ENCODE measurements around the gene GLB1L.

GLB1L gene

GRCh38 chr2:219221957-219222518, 23.2 kb downstream of the GLB1L start:
- TF ChIP-seq, protein P1, sequence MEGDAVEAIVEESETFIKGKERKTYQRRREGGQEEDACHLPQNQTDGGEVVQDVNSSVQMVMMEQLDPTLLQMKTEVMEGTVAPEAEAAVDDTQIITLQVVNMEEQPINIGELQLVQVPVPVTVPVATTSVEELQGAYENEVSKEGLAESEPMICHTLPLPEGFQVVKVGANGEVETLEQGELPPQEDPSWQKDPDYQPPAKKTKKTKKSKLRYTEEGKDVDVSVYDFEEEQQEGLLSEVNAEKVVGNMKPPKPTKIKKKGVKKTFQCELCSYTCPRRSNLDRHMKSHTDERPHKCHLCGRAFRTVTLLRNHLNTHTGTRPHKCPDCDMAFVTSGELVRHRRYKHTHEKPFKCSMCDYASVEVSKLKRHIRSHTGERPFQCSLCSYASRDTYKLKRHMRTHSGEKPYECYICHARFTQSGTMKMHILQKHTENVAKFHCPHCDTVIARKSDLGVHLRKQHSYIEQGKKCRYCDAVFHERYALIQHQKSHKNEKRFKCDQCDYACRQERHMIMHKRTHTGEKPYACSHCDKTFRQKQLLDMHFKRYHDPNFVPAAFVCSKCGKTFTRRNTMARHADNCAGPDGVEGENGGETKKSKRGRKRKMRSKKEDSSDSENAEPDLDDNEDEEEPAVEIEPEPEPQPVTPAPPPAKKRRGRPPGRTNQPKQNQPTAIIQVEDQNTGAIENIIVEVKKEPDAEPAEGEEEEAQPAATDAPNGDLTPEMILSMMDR (IDR thresholded peaks at IDR 0.05; ENCODE audit: borderline replicate concordance, control extremely low read depth, extremely low read depth, insufficient read depth, missing control alignments), result no peak
- in situ Hi-C loops (cut with MboI; ENCODE audit: low sequenced_read_pairs, unreplicated experiment), result no loop called here
- DNase-seq (ENCODE audit: low spot score), result no peak

DNA sequence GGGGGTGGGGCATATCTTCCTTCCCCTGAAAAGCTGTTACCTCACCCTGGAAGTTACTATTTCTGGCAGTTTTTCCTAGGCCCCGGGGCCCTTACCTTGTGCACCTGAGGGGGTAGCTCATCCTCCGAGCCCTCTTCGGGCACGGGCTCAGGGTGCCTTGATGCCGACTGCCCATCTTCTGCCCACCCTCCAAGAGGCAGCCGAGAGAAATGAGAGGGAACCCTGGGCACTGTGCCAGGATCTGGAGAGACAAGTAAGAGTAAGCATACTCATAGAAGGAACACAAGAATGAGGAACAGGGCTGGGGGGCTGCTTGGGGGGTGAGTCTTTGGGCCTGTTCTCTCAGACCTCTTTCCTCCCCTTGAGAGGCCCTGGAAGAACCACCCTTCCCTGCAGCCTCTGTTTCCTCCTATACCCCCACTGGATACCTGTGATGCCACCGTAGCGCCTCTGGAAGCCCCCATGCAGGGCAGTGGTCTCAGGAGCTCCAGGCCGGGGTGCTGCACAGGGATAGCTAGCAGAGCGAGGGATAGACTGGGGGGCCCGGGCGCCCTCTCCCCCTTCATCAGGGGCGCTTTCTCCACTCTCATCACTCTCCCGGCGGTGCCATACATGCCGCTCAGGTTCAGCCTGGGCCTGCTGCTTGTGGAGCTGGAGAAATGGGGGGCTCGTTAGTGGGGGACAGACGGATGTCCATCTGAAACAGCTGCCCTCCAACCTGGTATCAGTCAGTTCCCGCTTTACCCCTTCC, 24.4 kb downstream of the GLB1L start:
- in situ Hi-C loops (cut with MboI; ENCODE audit: low sequenced_read_pairs, unreplicated experiment), result no loop called here
- TF ChIP-seq, protein P1 (IDR thresholded peaks at IDR 0.05; ENCODE audit: borderline replicate concordance, control extremely low read depth, extremely low read depth, insufficient read depth, missing control alignments), result no peak
- DNase-seq (ENCODE audit: low spot score), result no peak

DNA sequence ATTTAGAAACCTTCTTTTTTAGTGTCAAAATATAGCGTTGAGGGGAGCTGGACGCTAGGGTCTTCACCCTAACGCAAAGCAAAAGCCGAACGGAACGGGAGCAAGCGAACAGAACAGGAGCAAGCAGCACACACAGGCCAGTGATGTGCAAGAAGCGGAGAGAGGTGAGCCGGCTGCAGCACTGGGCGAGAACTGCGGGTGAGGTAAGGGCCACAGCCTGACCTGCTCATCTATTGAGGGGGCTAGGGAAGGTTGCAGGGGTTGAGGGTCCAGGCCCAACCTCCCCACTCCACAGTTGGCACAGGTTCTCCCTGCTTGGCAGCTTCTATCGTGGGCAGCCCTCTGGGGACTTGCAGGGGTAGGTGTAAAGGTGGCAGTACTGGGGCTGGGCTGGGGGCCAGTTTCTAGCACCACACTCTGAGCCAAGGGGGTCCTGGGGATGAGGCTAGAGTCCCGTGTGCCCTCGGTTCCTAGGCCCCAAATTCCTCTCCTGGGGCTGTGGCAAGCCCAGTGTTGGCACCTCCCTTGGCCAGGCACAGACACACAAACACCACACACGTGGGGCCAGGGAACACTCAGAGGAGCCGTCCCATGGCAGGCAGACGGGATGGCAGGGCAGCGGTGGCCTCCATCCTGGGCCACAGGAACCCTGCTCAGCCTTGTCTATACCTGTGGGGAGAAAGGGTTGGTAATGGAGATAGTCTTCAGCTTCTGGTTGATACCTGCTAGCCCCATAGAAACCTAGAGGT, 25.3 kb downstream of the GLB1L start:
- in situ Hi-C loops (cut with MboI; ENCODE audit: low sequenced_read_pairs, unreplicated experiment), result no loop called here
- TF ChIP-seq, protein P1 (IDR thresholded peaks at IDR 0.05; ENCODE audit: borderline replicate concordance, control extremely low read depth, extremely low read depth, insufficient read depth, missing control alignments), result no peak
- DNase-seq (ENCODE audit: low spot score), result no peak

DNA sequence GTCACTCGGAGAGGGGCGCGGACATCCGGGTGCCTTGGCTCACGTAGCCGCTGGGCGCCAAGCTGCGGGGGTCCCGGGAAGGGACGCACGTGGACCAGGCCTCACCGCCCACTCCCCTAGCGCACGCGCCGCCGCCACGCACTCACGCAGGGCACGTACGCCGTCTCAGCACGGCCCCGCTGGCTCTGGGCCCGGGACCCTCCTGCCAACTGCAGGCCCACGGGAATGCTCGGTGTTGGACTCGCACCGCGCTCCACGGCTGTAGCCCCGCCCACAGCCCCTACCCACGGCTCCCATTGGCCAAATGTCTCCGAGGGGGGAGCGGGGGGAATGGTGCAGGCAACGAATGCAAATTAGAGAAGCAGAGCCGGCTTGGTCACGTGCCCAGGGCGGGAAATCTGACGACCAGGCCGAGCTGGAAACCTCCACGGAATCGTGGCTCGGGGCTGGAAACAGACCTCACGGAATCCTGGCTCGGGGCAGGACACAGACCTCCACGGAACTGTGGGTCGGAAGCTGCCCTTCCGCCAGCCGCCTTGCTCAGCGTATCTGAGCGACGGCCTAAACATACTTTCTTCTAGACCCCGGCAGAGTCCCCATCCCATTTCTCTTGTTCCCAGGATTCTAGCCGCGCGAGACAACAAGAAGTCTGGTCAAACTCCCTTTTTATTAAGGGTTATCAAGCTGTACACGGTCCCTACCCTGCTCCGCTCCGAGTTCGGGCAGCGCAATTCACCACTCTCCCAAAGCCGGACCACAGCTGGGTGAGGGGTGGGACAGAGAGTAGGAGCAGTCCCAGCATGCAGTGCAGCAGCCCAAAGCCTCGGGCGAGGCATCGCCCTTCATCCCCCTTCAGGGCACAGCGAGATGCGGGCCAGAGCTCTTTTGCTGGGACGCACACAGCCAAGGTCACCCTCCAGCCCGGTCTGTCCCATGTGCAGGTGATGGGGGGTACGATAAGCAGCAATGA, 26.2 kb downstream of the GLB1L start, which contains the start of gene ABCB6:
TSS of gene ABCB6 (minus strand) at position 227 of the 970 bp plus-strand sequence. CDS start 285 bp downstream, outside the sequence.
- DNase-seq (ENCODE audit: low spot score), result peak; percentile 96
- TF ChIP-seq, protein P1 (IDR thresholded peaks at IDR 0.05; ENCODE audit: borderline replicate concordance, control extremely low read depth, extremely low read depth, insufficient read depth, missing control alignments), result no peak
- in situ Hi-C loops (cut with MboI; ENCODE audit: low sequenced_read_pairs, unreplicated experiment), result no loop called here

GRCh38 chr2:219218217-219218731, 27.0 kb downstream of the GLB1L start:
- TF ChIP-seq, protein P1 (IDR thresholded peaks at IDR 0.05; ENCODE audit: borderline replicate concordance, control extremely low read depth, extremely low read depth, insufficient read depth, missing control alignments), result no peak
- DNase-seq (ENCODE audit: low spot score), result peak; percentile 71
- in situ Hi-C loops (cut with MboI; ENCODE audit: low sequenced_read_pairs, unreplicated experiment), result no loop called here
